GM23338 (cell line): ENCODE data around the gene CACNA2D3. TPM values are rescaled to one million over a fixed set of nuclear protein-coding genes. Genes with fewer than 3 reads are reported as not detected.

Experiments used
- ATAC-seq: fragments of 200-7000 bp; cut with Tn5 transposase; 3 replicates; pipeline ENCODE4 v1.9.1; 2020
- DNase-seq: peaks from one replicate; pipeline ENCODE4 v3.0.0-alpha.2; 2015; ENCODE audit warnings: low spot score
- H2AFZ ChIP-seq: fragments of 200-600 bp; sonication (generic); 2 replicates; pipeline ENCODE4 v1.8.0; 2016; ENCODE audit warnings: antibody characterized with exemption, mild to moderate bottlenecking, moderate library complexity
- H3F3A ChIP-seq: fragments of 200-600 bp; sonication (generic); replicated peaks from 2 replicates; pipeline ENCODE4 v1.8.0; 2017; ENCODE audit warnings: antibody characterized with exemption, mixed run types, low read depth
- H3K27ac ChIP-seq: fragments of 200-600 bp; sonication (generic); 2 replicates; pipeline ENCODE4 v1.6.1; 2016; ENCODE audit warnings: low read depth
- H3K27me3 ChIP-seq: fragments of 200-600 bp; sonication (generic); 2 replicates; pipeline ENCODE4 v1.8.0; 2016; ENCODE audit warnings: mild to moderate bottlenecking, mixed run types, moderate library complexity; ENCODE audit not compliant: insufficient read depth
- H3K36me3 ChIP-seq: fragments of 200-600 bp; sonication (generic); 2 replicates; pipeline ENCODE4 v1.8.0; 2016; ENCODE audit warnings: mild to moderate bottlenecking; ENCODE audit not compliant: insufficient read depth
- H3K4me1 ChIP-seq: fragments of 200-600 bp; sonication (generic); 2 replicates; pipeline ENCODE4 v1.8.0; 2016; ENCODE audit warnings: mild to moderate bottlenecking, moderate library complexity; ENCODE audit not compliant: insufficient read depth
- H3K4me2 ChIP-seq: fragments of 200-600 bp; sonication (generic); 2 replicates; pipeline ENCODE4 v1.7.1; 2017; ENCODE audit warnings: mixed run types
- H3K4me3 ChIP-seq: fragments of 200-600 bp; sonication (generic); 2 replicates; pipeline ENCODE4 v1.6.1; 2016; ENCODE audit warnings: mixed run types
- H3K79me2 ChIP-seq: fragments of 200-600 bp; sonication (generic); replicated peaks from 2 replicates; pipeline ENCODE4 v1.8.0; 2017; ENCODE audit warnings: mild to moderate bottlenecking; ENCODE audit not compliant: insufficient read depth
- H3K9me2 ChIP-seq: fragments of 200-600 bp; sonication (generic); 2 replicates; pipeline ENCODE4 v1.8.0; 2017; ENCODE audit not compliant: insufficient read depth
- H4K20me1 ChIP-seq: fragments of 200-600 bp; sonication (generic); replicated peaks from 2 replicates; pipeline ENCODE4 v1.8.0; 2017; ENCODE audit warnings: mild to moderate bottlenecking; ENCODE audit not compliant: insufficient read depth
- H3K27ac Mint-ChIP-seq: 2 replicates; pipeline ENCODE4 v1.8.0; 2020; ENCODE audit warnings: inconsistent platforms, mild to moderate bottlenecking, moderate library complexity, mixed read lengths
- H3K27me3 Mint-ChIP-seq: 3 replicates; pipeline ENCODE4 v1.8.0; 2022; ENCODE audit warnings: low read depth, mild to moderate bottlenecking, moderate library complexity, mixed read lengths, inconsistent platforms; ENCODE audit not compliant: insufficient read depth, poor library complexity
- H3K36me3 Mint-ChIP-seq: 3 replicates; pipeline ENCODE4 v1.8.0; 2021; ENCODE audit warnings: low read depth, mild to moderate bottlenecking, inconsistent platforms, moderate library complexity, mixed read lengths
- H3K4me1 Mint-ChIP-seq: 3 replicates; pipeline ENCODE4 v1.8.0; 2020; ENCODE audit warnings: mild to moderate bottlenecking, inconsistent platforms, mixed read lengths
- H3K4me3 Mint-ChIP-seq: 3 replicates; pipeline ENCODE4 v1.8.0; 2021; ENCODE audit warnings: moderate library complexity, mild to moderate bottlenecking, inconsistent platforms, mixed read lengths
- H3K9me3 Mint-ChIP-seq: 3 replicates; pipeline ENCODE4 v1.8.0; 2020; ENCODE audit warnings: moderate library complexity, mild to moderate bottlenecking, inconsistent platforms, mixed read lengths
- CREB1 ChIP-seq: fragments of 250-450 bp; sonication (Bioruptor Pico); IDR thresholded peaks from 2 replicates; pipeline ENCODE4 v1.5.0; 2020; ENCODE audit warnings: low read depth, mild to moderate bottlenecking, moderate library complexity
- CTCF ChIP-seq, 2 experiments: fragments of 200-600 bp in 1 of 2; sonication (generic) in 1 of 2; conservative IDR thresholded peaks; 2 replicates each; pipeline versions ENCODE4 v1.5.1 to v1.6.1; 2016 to 2017; ENCODE audit warnings: antibody characterized with exemption in 2 of 2, low read depth in 2 of 2, mild to moderate bottlenecking in 2 of 2, moderate library complexity in 1 of 2
- ETS1 ChIP-seq: IDR thresholded peaks from 2 replicates; pipeline ENCODE4 v1.6.1; 2016; ENCODE audit warnings: antibody characterized with exemption
- EZH2 ChIP-seq: fragments of 200-600 bp; sonication (generic); IDR thresholded peaks from one replicate; pipeline ENCODE4 v1.8.0; 2017; ENCODE audit warnings: antibody characterized with exemption, mild to moderate bottlenecking, low read depth; ENCODE audit not compliant: unreplicated experiment
- EZH2phosphoT487 ChIP-seq: fragments of 200-600 bp; sonication (generic); IDR thresholded peaks from one replicate; pipeline ENCODE4 v1.8.1; 2018; ENCODE audit warnings: antibody characterized with exemption; ENCODE audit not compliant: unreplicated experiment
- JUNB ChIP-seq: IDR thresholded peaks from one replicate; pipeline ENCODE4 v1.6.1; 2016; ENCODE audit warnings: antibody characterized with exemption; ENCODE audit not compliant: unreplicated experiment
- NANOG ChIP-seq: IDR thresholded peaks from 2 replicates; pipeline ENCODE4 v1.6.1; 2016; ENCODE audit warnings: antibody characterized with exemption, borderline replicate concordance
- POLR2AphosphoS5 ChIP-seq: IDR thresholded peaks from 2 replicates; pipeline ENCODE4 v1.6.1; 2016; ENCODE audit warnings: antibody characterized with exemption, low read depth
- STAT1 ChIP-seq: IDR thresholded peaks from one replicate; pipeline ENCODE4 v1.6.1; 2016; ENCODE audit warnings: antibody characterized with exemption; ENCODE audit not compliant: unreplicated experiment
- ZNF114 ChIP-seq: fragments of 250-450 bp; sonication (Bioruptor Pico); IDR thresholded peaks from 2 replicates; pipeline ENCODE4 v1.5.0; 2020; ENCODE audit warnings: mild to moderate bottlenecking, moderate library complexity
- ZNF331 ChIP-seq: fragments of 250-450 bp; sonication (Bioruptor Pico); IDR thresholded peaks from 2 replicates; pipeline ENCODE4 v1.5.0; 2020; ENCODE audit warnings: low read depth, mild to moderate bottlenecking, moderate library complexity
- polyA plus RNA-seq: library from polyadenylated mRNA; unstranded; fragments of >200 nt; fragmentation: Nextera tagmentation; extraction: Ambion mirVana; gene quantifications from 2 replicates; pipeline ENCODE4 v1.2.1, GENCODE V29; 2016
- total RNA-seq: library from RNA; depleted of rRNA; stranded (reverse); fragments of >200 nt; shearing (Covaris generic); gene quantifications from 2 replicates; pipeline ENCODE4 v1.2.3, GENCODE V29; 2014
- TF ChIP-seq, protein P1 (sequence below): fragments of 250-450 bp; sonication (Bioruptor Pico); IDR thresholded peaks from 2 replicates; pipeline ENCODE4 v1.5.0; 2020; ENCODE audit warnings: mild to moderate bottlenecking, moderate library complexity
- TF ChIP-seq, protein P2 (sequence below): IDR thresholded peaks from one replicate; pipeline ENCODE4 v1.6.1; 2018; ENCODE audit warnings: antibody characterized with exemption; ENCODE audit not compliant: unreplicated experiment

The CACNA2D3 gene
- total and polyA plus RNA-seq, 2 experiments from 2014 or later, result 2.2 to 2.3 TPM

DNA sequence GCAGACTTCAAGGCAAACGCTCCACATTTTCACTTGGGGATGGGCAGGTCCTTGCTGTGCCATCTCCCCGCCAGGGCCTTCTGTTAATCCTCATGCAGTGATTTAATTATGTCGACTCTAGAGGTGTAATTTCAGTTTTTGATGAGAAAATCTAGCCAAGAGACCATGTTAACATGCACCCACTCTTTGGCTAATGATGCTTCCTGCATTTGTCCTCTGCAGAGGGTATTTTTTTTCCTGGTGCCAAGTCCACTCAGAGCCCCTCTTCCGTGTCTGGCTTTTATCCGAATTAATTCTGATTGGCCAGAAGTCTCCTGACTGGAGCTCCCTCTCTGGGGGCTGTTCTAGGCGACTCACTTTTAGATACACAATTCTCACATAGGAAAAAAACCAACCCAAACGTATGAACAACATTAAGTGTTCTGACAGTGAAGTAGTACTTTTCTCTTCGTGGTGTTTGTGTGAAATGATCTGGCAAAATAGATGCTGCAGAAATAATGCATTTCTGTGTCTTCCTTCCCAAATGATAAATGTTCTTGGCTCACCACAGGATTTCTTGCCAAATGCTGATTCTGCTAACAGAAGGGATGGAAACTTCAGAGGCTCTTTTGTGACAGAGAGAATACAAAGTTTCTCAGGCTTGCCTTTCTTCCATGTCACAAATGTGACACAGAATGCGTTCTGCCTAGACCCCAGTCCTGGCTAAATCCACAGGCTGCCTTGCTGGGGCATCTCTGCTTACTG lies 190.0 kb downstream of the CACNA2D3 start:
- H3K4me1 ChIP-seq, result peaks cover 5% of the 10 kb centered on the region; the same call in 1 of the 2 replicates
- H4K20me1 ChIP-seq, result no peaks in the 10 kb centered on the region
- ATAC-seq (no peak), DNase-seq (no peak)
- no peak overlapping the region for H3K4me3 Mint-ChIP-seq
- H3K27me3 Mint-ChIP-seq, result peaks cover 3% of the 10 kb centered on the region
- TF ChIP-seq NANOG, result no peak
- TF ChIP-seq ZNF331 (CRISPR knock-in tag), result no peak
- TF ChIP-seq EZH2, result no peak
- no peak for TF ChIP-seq STAT1
- no peak for TF ChIP-seq POLR2AphosphoS5
- TF ChIP-seq, protein P1, sequence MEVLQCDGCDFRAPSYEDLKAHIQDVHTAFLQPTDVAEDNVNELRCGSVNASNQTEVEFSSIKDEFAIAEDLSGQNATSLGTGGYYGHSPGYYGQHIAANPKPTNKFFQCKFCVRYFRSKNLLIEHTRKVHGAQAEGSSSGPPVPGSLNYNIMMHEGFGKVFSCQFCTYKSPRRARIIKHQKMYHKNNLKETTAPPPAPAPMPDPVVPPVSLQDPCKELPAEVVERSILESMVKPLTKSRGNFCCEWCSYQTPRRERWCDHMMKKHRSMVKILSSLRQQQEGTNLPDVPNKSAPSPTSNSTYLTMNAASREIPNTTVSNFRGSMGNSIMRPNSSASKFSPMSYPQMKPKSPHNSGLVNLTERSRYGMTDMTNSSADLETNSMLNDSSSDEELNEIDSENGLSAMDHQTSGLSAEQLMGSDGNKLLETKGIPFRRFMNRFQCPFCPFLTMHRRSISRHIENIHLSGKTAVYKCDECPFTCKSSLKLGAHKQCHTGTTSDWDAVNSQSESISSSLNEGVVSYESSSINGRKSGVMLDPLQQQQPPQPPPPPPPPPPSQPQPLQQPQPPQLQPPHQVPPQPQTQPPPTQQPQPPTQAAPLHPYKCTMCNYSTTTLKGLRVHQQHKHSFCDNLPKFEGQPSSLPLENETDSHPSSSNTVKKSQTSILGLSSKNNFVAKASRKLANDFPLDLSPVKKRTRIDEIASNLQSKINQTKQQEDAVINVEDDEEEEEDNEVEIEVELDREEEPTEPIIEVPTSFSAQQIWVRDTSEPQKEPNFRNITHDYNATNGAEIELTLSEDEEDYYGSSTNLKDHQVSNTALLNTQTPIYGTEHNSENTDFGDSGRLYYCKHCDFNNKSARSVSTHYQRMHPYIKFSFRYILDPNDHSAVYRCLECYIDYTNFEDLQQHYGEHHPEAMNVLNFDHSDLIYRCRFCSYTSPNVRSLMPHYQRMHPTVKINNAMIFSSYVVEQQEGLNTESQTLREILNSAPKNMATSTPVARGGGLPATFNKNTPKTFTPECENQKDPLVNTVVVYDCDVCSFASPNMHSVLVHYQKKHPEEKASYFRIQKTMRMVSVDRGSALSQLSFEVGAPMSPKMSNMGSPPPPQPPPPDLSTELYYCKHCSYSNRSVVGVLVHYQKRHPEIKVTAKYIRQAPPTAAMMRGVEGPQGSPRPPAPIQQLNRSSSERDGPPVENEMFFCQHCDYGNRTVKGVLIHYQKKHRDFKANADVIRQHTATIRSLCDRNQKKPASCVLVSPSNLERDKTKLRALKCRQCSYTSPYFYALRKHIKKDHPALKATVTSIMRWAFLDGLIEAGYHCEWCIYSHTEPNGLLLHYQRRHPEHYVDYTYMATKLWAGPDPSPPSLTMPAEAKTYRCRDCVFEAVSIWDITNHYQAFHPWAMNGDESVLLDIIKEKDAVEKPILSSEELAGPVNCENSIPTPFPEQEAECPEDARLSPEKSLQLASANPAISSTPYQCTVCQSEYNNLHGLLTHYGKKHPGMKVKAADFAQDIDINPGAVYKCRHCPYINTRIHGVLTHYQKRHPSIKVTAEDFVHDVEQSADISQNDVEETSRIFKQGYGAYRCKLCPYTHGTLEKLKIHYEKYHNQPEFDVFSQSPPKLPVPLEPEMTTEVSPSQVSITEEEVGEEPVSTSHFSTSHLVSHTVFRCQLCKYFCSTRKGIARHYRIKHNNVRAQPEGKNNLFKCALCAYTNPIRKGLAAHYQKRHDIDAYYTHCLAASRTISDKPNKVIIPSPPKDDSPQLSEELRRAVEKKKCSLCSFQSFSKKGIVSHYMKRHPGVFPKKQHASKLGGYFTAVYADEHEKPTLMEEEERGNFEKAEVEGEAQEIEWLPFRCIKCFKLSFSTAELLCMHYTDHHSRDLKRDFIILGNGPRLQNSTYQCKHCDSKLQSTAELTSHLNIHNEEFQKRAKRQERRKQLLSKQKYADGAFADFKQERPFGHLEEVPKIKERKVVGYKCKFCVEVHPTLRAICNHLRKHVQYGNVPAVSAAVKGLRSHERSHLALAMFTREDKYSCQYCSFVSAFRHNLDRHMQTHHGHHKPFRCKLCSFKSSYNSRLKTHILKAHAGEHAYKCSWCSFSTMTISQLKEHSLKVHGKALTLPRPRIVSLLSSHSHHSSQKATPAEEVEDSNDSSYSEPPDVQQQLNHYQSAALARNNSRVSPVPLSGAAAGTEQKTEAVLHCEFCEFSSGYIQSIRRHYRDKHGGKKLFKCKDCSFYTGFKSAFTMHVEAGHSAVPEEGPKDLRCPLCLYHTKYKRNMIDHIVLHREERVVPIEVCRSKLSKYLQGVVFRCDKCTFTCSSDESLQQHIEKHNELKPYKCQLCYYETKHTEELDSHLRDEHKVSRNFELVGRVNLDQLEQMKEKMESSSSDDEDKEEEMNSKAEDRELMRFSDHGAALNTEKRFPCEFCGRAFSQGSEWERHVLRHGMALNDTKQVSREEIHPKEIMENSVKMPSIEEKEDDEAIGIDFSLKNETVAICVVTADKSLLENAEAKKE (CRISPR knock-in tag), result no peak
- no peak for TF ChIP-seq CTCF (conservative IDR thresholded peaks at IDR 0.05; ENCODE audit: low read depth in 2 of 2)
- TF ChIP-seq ZNF114 (CRISPR knock-in tag), result no peak
- no peak for TF ChIP-seq CREB1
- TF ChIP-seq JUNB, result no peak
- no peak for TF ChIP-seq EZH2phosphoT487
- no peak for TF ChIP-seq ETS1
- TF ChIP-seq, protein P2, sequence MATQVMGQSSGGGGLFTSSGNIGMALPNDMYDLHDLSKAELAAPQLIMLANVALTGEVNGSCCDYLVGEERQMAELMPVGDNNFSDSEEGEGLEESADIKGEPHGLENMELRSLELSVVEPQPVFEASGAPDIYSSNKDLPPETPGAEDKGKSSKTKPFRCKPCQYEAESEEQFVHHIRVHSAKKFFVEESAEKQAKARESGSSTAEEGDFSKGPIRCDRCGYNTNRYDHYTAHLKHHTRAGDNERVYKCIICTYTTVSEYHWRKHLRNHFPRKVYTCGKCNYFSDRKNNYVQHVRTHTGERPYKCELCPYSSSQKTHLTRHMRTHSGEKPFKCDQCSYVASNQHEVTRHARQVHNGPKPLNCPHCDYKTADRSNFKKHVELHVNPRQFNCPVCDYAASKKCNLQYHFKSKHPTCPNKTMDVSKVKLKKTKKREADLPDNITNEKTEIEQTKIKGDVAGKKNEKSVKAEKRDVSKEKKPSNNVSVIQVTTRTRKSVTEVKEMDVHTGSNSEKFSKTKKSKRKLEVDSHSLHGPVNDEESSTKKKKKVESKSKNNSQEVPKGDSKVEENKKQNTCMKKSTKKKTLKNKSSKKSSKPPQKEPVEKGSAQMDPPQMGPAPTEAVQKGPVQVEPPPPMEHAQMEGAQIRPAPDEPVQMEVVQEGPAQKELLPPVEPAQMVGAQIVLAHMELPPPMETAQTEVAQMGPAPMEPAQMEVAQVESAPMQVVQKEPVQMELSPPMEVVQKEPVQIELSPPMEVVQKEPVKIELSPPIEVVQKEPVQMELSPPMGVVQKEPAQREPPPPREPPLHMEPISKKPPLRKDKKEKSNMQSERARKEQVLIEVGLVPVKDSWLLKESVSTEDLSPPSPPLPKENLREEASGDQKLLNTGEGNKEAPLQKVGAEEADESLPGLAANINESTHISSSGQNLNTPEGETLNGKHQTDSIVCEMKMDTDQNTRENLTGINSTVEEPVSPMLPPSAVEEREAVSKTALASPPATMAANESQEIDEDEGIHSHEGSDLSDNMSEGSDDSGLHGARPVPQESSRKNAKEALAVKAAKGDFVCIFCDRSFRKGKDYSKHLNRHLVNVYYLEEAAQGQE, result no peak
- H3K27ac ChIP-seq, result no peak overlapping the region
- no peak overlapping the region for H3K27ac Mint-ChIP-seq
- H3K9me2 ChIP-seq, result no peaks in the 10 kb centered on the region
- H3K4me1 Mint-ChIP-seq, result peaks cover 6% of the 10 kb centered on the region
- H3K36me3 Mint-ChIP-seq, result no peaks in the 10 kb centered on the region
- H3K4me2 ChIP-seq, result no peak overlapping the region
- H3K9me3 Mint-ChIP-seq, result peaks cover 3% of the 10 kb centered on the region; the same call in 1 of the 3 replicates
- no peaks in the 10 kb centered on the region for H3F3A ChIP-seq
- no peak overlapping the region for H2AFZ ChIP-seq
- no peaks in the 10 kb centered on the region for H3K79me2 ChIP-seq
- no peaks in the 10 kb centered on the region for H3K27me3 ChIP-seq
- H3K4me3 ChIP-seq, result no peak overlapping the region
- H3K36me3 ChIP-seq, result no peaks in the 10 kb centered on the region
